GM12891 (cell line): ENCODE data around the gene GMDS.

Experiments
- POLR2A ChIP-seq: IDR thresholded peaks from 2 replicates; pipeline ENCODE4 v1.6.1; 2011; ENCODE audit warnings: low read depth, low read length, control low read depth
- POU2F2 ChIP-seq: IDR thresholded peaks from 2 replicates; pipeline ENCODE4 v1.6.1; 2011; ENCODE audit warnings: low read depth, mild to moderate bottlenecking, control low read depth, low read length, moderate library complexity
- SPI1 ChIP-seq: IDR thresholded peaks from 2 replicates; pipeline ENCODE4 v1.6.1; 2011; ENCODE audit warnings: low read depth, low read length, control low read depth

DNA sequence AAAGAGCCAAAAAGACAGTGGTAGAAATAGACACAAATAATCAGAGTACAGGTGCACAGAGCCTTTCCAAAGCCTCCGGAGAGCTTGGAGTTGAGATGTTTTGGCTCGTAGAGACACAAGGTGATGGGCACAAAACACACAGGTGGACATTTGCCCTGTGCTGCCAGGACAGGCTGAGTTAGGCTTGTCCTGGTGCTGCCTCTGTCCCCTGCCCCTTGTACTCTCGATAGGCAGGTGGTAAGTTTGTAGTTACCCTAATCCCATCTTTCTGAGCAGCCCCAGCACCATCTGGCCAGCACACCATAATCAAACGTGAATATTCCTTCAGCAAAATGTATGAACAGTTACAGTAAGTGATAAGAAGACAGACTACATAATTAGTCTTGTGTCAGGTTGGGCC lies 540.2 kb downstream of the GMDS start:
- TF ChIP-seq POLR2A: no peak
- no peak for TF ChIP-seq SPI1
- no peak for TF ChIP-seq POU2F2
